Mesendoderm (in vitro differentiated cells): ENCODE measurements around the gene NSMCE1.

Experiments used
- DNase-seq: peaks from one replicate; pipeline ENCODE4 v3.0.0; 2013
- H2AK5ac ChIP-seq: 2 replicates; pipeline ENCODE4 v1.6.1; 2013; ENCODE audit warnings: low read length, inconsistent platforms
- H2BK120ac ChIP-seq: 2 replicates; pipeline ENCODE4 v1.6.1; 2013; ENCODE audit warnings: low read depth, mild to moderate bottlenecking, low read length, moderate library complexity, mixed read lengths
- H2BK15ac ChIP-seq: replicated peaks from 2 replicates; pipeline ENCODE4 v1.6.1; 2013; ENCODE audit warnings: low read depth, mild to moderate bottlenecking, moderate library complexity
- H2BK5ac ChIP-seq: 2 replicates; pipeline ENCODE4 v1.6.1; 2013; ENCODE audit warnings: low read length, inconsistent platforms
- H3K18ac ChIP-seq: 2 replicates; pipeline ENCODE4 v1.6.1; 2013; ENCODE audit warnings: mild to moderate bottlenecking, low read length, mixed read lengths
- H3K23ac ChIP-seq: one replicate; pipeline ENCODE4 v1.6.1; 2013; ENCODE audit warnings: low read length
- H3K27ac ChIP-seq: 2 replicates; pipeline ENCODE4 v1.5.1; 2013; ENCODE audit warnings: low read depth, mild to moderate bottlenecking, inconsistent platforms, low read length, moderate library complexity
- H3K27me3 ChIP-seq: 2 replicates; pipeline ENCODE4 v1.6.1; 2013; ENCODE audit warnings: low read length, control low read depth, mild to moderate bottlenecking, inconsistent platforms; ENCODE audit not compliant: insufficient read depth, poor library complexity
- H3K36me3 ChIP-seq: 2 replicates; pipeline ENCODE4 v1.6.1; 2013; ENCODE audit warnings: low read length, inconsistent platforms; ENCODE audit not compliant: control insufficient read depth, insufficient read depth
- H3K4ac ChIP-seq: one replicate; pipeline ENCODE4 v1.6.1; 2013; ENCODE audit warnings: low read depth, mild to moderate bottlenecking, low read length, moderate library complexity
- H3K4me1 ChIP-seq: 2 replicates; pipeline ENCODE4 v1.6.1; 2013; ENCODE audit warnings: low read depth, low read length, inconsistent platforms; ENCODE audit not compliant: control insufficient read depth
- H3K4me2 ChIP-seq: 2 replicates; pipeline ENCODE4 v1.6.1; 2013; ENCODE audit warnings: low read length
- H3K4me3 ChIP-seq: 2 replicates; pipeline ENCODE4 v1.5.1; 2013; ENCODE audit warnings: mild to moderate bottlenecking, low read length
- H3K56ac ChIP-seq: one replicate; pipeline ENCODE4 v1.6.1; 2013; ENCODE audit warnings: low read length
- H3K79me1 ChIP-seq: 2 replicates; pipeline ENCODE4 v1.6.1; 2013; ENCODE audit warnings: low read length, inconsistent platforms
- H3K79me2 ChIP-seq: 2 replicates; pipeline ENCODE4 v1.6.1; 2013; ENCODE audit warnings: mild to moderate bottlenecking, low read length; ENCODE audit not compliant: control insufficient read depth, insufficient read depth
- H3K9ac ChIP-seq: 2 replicates; pipeline ENCODE4 v1.6.1; 2013; ENCODE audit warnings: low read length, inconsistent platforms
- H4K5ac ChIP-seq: one replicate; pipeline ENCODE4 v1.6.1; 2013; ENCODE audit warnings: low read length
- H4K8ac ChIP-seq: one replicate; pipeline ENCODE4 v1.6.1; 2013; ENCODE audit warnings: low read depth, mild to moderate bottlenecking, control low read depth, low read length, moderate library complexity
- WGBS: extraction: QIAGEN DNeasy Blood & Tissue Kit; methylation state at CpG from one replicate; pipeline ENCODE4 v1.1.7; 2013; ENCODE audit warnings: low lambda C conversion rate, missing lambda C conversion rate; ENCODE audit not compliant: insufficient coverage; ENCODE audit errors: extremely low coverage; 5-methylcytosine and 5-hydroxymethylcytosine counted together

NSMCE1 gene

DNA sequence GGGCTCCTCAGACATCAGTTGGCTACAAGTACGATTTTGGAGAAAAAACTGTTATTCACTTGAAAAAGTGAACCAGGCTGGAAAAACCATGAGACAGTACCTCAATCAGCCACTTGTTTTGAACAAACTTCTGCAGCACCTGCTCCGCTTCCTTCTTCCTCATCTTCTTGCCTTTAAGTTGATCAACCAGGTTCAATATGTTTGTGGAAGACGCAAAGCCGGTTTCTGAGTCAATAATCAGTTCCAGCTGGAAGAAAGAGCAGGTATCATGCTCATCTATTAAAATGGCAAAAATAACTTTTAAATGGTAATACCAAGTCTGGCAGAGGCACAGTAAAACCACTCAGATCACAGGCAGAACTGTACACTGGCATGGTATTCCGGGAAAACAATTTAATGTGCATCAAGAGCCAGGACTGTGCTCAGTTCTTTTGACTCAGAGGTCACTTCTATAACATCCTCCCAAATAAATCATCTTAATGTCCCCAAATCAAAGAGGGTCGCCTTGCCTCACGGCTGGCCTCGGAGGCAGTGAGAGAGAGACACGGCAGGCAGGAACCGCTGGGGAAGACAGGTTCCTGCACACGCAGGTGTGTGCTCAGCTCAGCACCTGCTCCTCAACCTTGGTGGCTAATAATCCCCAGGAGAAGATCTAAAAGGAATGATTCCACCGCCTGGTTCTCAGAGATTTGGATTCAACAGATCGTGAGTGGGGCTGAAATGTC is 35.5 kb downstream of the NSMCE1 start:
- H3K9ac ChIP-seq, result no peak overlapping the region
- H3K56ac ChIP-seq, result no peak overlapping the region
- H3K4ac ChIP-seq, result no peak overlapping the region
- DNase-seq, result no peak
- H3K23ac ChIP-seq, result no peak overlapping the region
- WGBS, result no CpG with 5 or more reads among the region's 13 CpGs
- H2BK5ac ChIP-seq, result no peak overlapping the region
- no peak overlapping the region for H2AK5ac ChIP-seq
- no peaks in the 10 kb centered on the region for H3K27me3 ChIP-seq
- no peak overlapping the region for H2BK120ac ChIP-seq
- no peak overlapping the region for H3K4me2 ChIP-seq
- H2BK15ac ChIP-seq, result no peak overlapping the region
- no peaks in the 10 kb centered on the region for H3K4me1 ChIP-seq
- H3K18ac ChIP-seq, result no peak overlapping the region
- H3K4me3 ChIP-seq, result no peak overlapping the region
- H4K5ac ChIP-seq, result no peak overlapping the region
- H4K8ac ChIP-seq, result no peak overlapping the region
- no peaks in the 10 kb centered on the region for H3K36me3 ChIP-seq
- H3K79me1 ChIP-seq, result no peaks in the 10 kb centered on the region
- H3K79me2 ChIP-seq, result no peaks in the 10 kb centered on the region
- H3K27ac ChIP-seq, result no peak overlapping the region

DNA sequence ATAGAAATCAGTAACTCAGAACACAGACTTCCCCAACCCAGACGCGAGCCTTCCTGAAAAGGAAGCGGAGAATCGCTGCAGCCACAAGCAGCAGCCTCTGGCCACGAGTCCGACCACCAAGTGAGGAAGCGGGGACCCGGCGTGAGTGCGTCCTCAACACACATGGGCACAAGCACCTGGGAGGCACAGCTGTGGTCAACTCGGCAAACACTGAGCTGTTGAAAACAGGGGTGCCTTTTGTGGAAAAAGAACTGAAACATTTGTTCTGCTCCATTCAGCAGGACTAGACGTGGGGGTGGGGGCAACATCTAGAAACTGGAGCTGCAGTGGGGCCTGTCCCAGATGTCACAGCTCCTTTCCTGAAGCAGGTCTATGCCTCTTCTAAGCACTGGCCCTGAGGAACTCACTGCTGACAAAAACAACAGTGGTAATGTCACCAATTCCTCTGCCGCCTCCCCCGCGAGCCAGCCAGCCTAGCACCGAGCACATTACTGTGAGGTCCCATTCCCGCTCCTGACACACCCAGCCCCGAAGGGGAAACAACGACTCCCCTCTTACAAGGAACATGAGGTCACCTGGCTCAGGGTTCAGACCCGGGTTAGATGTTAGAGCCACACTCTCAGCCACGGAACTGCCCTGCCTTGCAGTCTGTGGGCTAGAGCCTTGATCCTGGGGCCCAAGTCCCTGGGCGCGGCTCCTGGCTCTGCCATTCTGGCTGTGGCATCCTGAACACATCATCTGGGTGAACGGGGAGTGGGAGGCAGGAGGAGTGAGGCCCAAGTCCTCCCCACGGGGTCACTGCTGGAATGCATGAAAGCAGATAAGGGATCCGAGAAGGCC is 36.3 kb downstream of the NSMCE1 start:
- Histone ChIP-seq H3K23ac (no peak overlapping the region), H3K27me3 (no peaks in the 10 kb centered on the region), H3K9ac (no peak overlapping the region), H3K18ac (no peak overlapping the region), H4K8ac (no peak overlapping the region), H3K79me1 (no peaks in the 10 kb centered on the region), H3K56ac (no peak overlapping the region), H3K4ac (no peak overlapping the region), H2BK5ac (no peak overlapping the region), H3K4me2 (no peak overlapping the region), H4K5ac (no peak overlapping the region), H3K27ac (no peak overlapping the region), H3K4me3 (no peak overlapping the region), H3K36me3 (no peaks in the 10 kb centered on the region), H2BK120ac (no peak overlapping the region), H3K79me2 (no peaks in the 10 kb centered on the region), H3K4me1 (no peaks in the 10 kb centered on the region), H2AK5ac (no peak overlapping the region), H2BK15ac (no peak overlapping the region)
- no CpG with 5 or more reads among the region's 26 CpGs for WGBS
- no peak for DNase-seq

DNA sequence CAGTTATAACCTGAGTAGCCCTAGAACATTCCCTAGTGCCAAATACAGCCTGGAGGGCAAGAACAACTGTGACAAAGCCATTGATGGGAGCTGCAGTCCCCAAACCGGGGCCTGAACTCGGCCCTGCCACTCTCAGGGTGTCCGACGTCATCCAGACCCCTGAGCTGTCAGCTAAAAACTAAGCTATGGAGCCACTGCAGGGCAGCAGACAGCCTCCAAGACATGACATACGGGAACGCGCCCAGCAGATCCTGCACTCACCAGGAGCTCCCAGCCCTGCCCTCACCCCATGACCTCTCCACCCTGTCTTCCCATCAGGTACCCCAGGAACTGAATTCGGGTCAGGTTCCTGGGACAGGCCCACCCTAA is 36.9 kb downstream of the NSMCE1 start:
- Histone ChIP-seq H3K18ac (no peak overlapping the region), H3K79me1 (no peaks in the 10 kb centered on the region), H3K4me3 (no peak overlapping the region), H3K79me2 (no peaks in the 10 kb centered on the region), H3K27me3 (no peaks in the 10 kb centered on the region), H4K8ac (no peak overlapping the region), H2BK15ac (no peak overlapping the region), H2BK120ac (no peak overlapping the region), H3K4me2 (no peak overlapping the region), H3K4ac (no peak overlapping the region), H3K23ac (no peak overlapping the region), H2AK5ac (no peak overlapping the region), H3K9ac (no peak overlapping the region), H3K27ac (no peak overlapping the region), H4K5ac (no peak overlapping the region), H3K36me3 (no peaks in the 10 kb centered on the region), H3K56ac (no peak overlapping the region), H3K4me1 (no peaks in the 10 kb centered on the region), H2BK5ac (no peak overlapping the region)
- WGBS, result no CpG with 5 or more reads among the region's 8 CpGs
- no peak for DNase-seq

DNA sequence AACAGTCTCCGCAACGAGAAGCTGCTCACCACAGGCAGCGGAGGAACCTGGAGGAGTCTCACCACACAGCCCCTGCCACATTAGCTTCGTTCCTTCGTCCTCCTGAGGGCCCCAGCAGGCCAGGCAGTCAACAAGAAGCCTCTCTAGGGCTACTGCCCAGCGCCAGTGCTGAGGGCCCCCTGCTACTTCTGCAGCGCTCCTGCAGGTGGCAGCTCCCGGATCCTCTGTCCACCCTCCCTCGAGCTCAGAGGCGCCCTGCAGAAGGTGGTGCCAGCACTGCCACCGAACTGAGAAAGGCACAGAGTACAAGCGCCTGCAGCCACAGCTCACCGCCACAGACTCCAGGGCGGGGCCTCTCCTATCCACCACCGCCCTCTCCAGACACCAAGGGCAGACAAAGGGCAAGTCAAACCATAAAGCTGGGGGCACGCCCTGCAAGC is 38.0 kb downstream of the NSMCE1 start:
- H3K56ac ChIP-seq, result no peak overlapping the region
- H3K23ac ChIP-seq, result no peak overlapping the region
- no peak overlapping the region for H2AK5ac ChIP-seq
- no peak overlapping the region for H3K4me2 ChIP-seq
- H2BK15ac ChIP-seq, result no peak overlapping the region
- no CpG with 5 or more reads among the region's 16 CpGs for WGBS
- no peak overlapping the region for H4K8ac ChIP-seq
- no peak overlapping the region for H2BK120ac ChIP-seq
- no peak overlapping the region for H3K4ac ChIP-seq
- H3K27ac ChIP-seq, result no peak overlapping the region
- no peaks in the 10 kb centered on the region for H3K4me1 ChIP-seq
- no peak overlapping the region for H3K18ac ChIP-seq
- H2BK5ac ChIP-seq, result no peak overlapping the region
- no peak for DNase-seq
- no peaks in the 10 kb centered on the region for H3K79me2 ChIP-seq
- no peak overlapping the region for H4K5ac ChIP-seq
- no peak overlapping the region for H3K4me3 ChIP-seq
- no peaks in the 10 kb centered on the region for H3K79me1 ChIP-seq
- no peaks in the 10 kb centered on the region for H3K27me3 ChIP-seq
- H3K9ac ChIP-seq, result no peak overlapping the region
- H3K36me3 ChIP-seq, result no peaks in the 10 kb centered on the region

- no peak for DNase-seq
- Histone ChIP-seq H3K4me3 (no peak overlapping the region), H3K18ac (no peak overlapping the region), H3K4ac (no peak overlapping the region), H2BK5ac (no peak overlapping the region), H3K27me3 (no peaks in the 10 kb centered on the region), H2BK15ac (no peak overlapping the region), H3K36me3 (no peaks in the 10 kb centered on the region), H3K23ac (no peak overlapping the region), H3K9ac (no peak overlapping the region), H3K56ac (no peak overlapping the region), H3K4me2 (no peak overlapping the region), H3K27ac (no peak overlapping the region), H3K4me1 (no peaks in the 10 kb centered on the region), H4K5ac (no peak overlapping the region), H4K8ac (no peak overlapping the region), H2AK5ac (no peak overlapping the region), H3K79me1 (no peaks in the 10 kb centered on the region), H2BK120ac (no peak overlapping the region), H3K79me2 (no peaks in the 10 kb centered on the region)
- no CpG with 5 or more reads among the region's 18 CpGs for WGBS
These were observed 38.6 kb downstream of the NSMCE1 start for GRCh38 chr16:27229891-27230470.
